GM21526 (cell line): Measurements from ENCODE around the gene CDKN2D.

ENCODE experiments used
- ATAC-seq: cut with Tn5 transposase; IDR thresholded peaks from one replicate; pipeline ENCODE4 v1.9.1; 2021; ENCODE audit warnings: moderate library complexity; ENCODE audit not compliant: unreplicated experiment, low FRiP score

The CDKN2D gene

GRCh38 chr19:10568826-10569651 is at the start of gene CDKN2D:
Gene CDKN2D, minus strand, starts transcription at chr19:10568979. Its CDS starts 326 bp downstream, at chr19:10568653.
- ATAC-seq: peak; percentile 56

DNA sequence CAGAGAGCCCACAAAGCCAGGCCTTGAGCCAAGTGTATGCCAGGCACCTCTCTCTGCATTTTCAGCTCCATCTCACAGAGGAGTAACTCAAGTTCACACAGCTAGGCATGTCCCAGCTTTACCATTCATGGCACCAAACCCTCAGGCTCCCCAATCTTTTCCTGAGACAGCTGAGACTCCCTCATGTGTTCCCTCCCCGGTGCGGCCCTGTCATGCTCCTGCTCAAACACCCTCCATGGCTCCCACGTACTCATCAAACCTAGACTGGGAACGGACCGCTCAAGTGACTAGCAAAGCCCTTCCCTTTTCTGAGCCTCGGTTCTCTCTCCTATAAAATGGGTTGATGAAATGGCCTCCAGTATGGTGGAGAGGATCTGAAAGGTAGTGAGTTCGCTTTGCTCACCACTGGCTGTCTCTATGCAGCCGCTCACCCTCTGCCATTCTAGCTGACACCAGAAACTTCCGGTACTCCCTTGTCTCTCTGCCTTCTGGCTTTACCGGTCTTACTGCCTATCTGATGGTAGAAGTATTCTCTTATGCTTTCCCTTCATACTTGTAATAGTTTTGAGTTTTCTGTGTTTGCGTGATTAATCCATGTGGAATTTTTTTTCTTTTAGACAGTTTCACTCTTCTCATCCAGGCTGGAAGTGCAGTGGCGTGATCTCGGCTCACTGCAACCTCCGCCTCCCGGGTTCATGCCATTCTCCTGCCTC is 48.8 kb upstream of the CDKN2D start:
- ATAC-seq: no peak

DNA sequence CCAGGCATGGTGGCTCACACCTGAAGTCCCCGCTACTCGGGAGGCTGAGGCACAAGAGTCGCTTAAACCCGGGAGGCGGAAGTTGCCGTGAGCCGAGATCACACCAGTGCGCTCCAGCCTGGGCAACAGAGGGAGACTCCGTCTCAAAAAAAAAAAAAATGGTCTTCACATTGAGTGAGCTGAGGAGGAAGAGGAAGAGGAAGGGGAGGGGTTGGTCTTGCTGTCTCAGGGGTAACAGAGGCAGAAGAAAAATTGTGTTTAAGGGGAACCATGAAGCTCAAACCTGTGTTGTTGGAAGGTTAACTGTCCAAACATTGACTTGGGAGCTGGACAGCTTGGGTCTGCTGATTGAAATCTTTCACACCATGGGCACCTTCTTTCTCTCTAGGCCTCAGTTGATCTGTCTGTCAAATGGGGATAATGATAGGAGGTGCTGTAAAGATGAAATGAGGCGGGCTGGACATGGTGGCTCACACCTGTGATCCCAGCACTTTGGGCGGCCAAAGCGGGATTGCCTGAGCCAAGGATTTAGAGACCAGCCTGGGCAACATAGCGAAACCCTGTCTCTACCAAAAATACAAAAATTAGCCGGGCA is 46.7 kb upstream of the CDKN2D start:
- ATAC-seq: no peak

DNA sequence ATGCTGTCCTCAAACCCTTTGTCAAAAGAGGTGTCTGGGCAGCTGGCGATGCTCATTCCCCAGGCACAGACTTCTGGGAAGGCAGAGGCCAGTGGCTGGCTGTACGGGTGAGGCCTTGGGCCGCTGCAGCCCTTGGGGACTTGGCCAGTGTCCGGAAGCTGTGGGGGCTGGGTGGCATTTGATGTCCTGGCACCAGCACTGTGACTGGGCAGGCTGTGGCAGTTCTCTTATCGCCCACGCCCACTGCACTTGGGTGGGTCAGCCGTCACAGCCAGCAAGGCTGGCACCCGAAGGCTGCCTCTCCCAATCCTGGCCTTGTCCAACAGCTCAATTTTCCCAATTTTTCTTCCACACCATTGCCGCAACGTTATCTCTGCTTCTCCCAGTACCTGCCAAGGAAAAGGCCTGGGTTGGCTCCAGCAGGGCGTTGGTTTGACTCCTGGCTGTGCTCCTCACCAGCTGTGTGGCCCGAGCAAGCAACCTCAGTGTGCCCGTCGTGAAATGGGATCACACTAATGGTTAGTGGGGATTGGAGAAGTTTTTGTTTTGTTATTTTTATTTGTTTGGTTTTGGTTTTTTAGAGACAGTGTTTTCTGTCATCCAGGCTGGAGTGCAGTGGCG is 43.8 kb upstream of the CDKN2D start:
- no peak for ATAC-seq

DNA sequence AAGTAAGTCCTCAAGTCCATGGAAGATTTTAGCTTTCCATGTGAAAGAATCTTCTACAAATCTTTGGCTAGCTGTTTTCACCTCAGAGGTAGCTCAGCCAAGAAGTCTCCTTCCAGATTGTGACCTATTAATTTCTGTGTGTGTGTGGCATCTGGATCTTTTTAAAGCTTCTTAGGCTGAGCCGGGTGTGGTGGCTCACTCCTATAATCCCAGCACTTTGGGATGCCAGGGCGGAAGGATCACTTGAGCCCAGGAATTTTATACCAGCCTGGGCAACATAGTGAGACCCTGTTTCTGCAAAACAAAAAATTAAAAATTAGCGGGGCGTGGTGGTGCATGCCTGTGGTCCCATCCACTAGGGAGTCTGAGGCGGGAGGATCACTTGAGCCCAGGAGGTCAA is 43.1 kb upstream of the CDKN2D start:
- ATAC-seq: no peak

DNA sequence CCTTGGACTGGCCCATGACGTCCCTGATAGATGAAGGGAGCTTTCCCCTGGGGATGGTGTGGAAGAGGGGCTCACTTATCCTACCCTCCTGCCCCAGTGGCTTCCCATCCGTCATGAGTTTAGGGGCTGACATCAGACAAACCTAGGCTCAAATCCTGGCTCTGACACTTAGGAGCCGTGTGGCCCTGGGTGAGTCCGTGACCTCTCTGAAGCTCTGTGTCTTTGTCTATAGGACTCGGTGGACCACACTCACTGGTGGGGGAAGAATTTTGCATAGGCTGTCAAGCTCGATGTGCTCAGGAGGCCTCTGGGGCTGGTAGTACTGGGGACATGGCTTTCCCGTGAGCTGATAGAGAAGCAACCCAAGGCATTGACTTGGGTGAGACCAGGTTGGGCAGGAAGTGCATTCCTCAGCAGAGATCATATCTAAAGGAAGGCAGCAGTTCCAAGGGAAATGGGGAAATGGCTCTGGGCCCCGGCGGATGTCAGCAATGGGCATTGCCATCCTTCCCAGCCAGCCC is 35.7 kb upstream of the CDKN2D start:
- no peak for ATAC-seq

DNA sequence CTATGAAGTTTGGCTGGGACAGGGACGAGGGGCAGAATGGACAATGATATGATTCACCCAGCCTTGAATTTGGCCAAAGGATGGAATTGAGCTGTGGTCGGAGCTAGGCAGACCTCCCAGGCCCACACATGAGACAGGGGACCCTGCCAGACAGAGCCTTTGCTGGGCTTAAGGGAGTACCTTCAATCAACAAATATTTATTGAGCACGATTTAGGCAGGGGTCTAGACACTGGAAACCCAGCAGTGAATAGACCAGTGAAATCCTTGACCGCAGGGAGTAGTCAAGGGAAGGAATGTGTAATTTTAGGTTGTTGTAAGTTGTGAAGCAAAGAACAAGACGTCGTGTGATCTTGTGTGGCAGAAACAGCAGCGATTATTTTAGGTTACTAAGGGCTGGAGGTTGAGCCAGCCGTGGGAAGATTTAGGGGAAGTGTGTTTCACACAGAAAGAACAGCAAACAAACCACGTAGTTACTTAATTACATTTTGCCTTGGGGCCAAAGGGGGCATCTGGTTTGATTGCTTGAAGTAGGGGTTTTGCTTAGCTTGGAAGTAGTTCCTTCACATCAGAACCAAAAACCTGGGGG is 35.2 kb upstream of the CDKN2D start:
- no peak for ATAC-seq

DNA sequence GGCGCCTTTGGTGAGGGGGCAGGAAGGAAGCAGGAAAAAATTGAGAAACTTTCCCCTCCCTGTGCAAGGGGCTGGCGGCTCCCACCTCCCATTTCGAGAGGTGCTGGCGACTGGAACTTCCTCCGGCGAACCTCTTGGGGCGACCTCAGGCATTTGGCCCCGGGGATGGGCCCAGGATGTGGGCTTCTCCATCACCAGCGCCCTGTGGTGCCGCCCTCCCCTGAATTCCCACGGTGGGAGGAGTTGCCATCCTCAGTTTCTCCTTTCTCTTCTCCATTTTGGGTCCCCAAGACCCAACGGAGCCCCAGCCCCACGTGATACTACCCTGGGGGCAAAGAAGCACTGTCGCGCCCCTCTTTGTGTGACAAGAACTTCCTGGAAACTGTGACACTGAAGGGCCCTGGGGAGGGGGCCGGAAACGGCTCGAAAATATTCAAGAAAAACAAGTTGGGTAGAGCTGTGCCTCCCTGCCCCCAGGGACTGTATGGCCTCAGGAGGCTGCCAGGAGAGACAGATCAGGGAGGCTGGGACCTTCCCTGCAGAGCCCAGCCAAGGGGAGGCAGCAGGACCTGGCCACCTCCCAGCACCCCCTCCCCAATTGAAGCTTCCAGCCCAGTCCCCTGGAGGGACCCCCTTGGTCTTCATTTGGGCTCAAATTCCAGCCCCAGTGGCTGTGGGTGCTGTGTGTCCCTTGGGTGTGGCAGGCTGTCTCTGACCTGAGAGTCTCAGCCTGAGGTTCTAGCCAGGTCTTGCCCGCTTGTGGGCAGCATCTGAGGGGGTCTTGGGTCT is 34.5 kb upstream of the CDKN2D start:
- no peak for ATAC-seq

DNA sequence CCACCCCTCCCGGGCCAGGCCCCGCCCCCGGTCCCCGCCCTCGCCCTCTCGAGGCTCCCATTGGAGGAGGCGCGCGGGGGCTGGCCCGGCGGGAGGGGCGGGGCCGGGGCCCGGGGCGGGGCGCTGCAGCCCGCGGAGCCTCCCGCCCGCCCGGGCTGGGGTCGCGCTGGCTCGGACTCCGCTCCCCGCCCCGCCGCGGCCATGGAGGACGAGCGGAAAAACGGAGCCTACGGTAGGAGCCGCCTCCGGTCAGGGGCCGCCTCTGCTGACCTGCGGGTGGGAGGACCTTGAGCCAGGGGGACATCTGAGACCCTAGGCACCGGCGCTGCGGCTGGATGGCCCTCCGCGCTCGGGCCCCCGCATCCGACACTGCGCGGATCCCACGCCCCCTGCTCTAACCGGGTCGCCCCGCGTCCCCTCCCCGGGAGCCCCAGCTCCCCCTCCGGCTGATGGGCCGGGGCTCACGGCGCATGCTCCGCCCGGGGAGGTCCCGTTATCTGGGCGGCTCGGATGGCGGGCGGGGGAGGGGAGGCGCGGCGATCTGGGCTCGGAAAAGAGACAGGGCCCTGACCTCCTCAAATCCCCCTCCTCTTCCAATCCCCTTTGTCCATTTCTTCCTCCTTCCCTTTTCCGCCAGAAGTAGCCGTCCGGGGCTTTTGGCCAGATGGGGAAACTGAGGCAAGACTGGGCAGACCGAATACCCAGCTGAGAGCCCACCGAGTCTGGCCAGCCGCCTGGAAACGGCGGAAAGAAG is 33.7 kb upstream of the CDKN2D start:
- ATAC-seq: no peak

DNA sequence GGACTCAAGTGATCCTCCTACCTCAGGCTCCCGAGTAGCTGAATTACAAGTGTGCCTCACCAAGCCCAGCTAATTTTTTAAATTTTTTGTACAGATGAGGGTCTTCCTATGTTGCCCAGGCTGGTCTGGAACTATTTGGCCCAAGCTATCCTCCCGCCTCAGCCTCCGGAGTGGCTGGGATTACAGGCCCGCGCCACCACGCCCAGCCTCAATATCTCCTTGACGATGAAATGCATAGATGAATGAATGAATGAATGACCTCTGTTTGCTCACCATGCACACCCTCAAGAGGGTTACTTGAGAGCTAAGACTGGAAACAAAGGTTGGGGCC is 33.2 kb upstream of the CDKN2D start:
- no peak for ATAC-seq

DNA sequence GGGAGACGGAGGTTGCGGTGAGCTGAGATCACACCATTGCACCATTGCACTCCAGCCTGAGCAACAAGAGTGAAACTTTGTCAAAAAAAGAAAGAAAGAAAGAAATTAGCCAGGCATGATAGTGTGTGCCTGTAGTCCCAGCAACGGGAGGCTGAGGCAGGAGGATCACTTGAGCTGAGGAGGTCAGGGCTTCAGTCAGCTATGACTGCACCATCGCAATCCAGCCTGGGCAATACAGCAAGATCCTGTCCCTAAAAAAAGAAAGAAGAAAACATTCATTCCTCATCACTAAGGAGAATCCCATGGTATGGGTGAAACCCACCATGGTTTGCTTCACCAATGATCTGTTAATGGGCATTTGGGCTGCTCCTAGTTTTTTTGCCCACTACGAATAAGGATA is 31.4 kb upstream of the CDKN2D start:
- no peak for ATAC-seq

- no peak for ATAC-seq
These were observed 25.2 kb upstream of the CDKN2D start for GRCh38 chr19:10593820-10594637.

DNA sequence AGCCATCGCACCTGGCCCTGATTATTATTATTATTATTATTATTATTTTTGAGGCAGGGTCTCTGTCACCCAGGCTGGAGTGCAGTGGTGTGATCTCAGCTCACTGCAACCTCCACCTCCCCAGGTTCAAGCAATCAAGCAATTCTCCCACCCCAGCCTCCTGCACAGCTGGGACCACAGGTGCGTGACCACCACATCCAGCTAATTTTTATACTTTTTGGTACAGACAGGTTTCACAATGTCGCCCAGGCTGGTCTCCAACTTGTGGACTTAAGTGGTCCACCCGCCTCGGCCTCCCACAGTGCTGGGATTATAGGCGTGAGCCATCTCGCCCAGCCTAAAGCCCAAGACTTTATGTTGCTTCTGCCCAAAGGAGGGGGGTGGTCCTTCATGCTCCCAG is 24.4 kb upstream of the CDKN2D start:
- ATAC-seq: no peak

DNA sequence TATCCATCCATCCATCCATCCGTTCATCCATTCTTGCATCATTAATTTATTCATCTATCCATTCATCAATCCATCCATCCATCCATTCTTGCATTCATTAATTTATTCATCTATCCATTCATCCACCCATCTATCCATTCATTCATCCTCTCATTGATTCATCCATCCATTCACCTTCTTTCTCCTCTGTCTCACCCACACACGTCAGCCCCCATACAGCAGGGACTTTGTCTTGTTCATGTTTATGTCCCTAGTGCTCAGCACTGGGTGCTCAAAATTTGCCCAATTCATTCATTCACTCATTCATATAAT is 19.0 kb upstream of the CDKN2D start:
- no peak for ATAC-seq

DNA sequence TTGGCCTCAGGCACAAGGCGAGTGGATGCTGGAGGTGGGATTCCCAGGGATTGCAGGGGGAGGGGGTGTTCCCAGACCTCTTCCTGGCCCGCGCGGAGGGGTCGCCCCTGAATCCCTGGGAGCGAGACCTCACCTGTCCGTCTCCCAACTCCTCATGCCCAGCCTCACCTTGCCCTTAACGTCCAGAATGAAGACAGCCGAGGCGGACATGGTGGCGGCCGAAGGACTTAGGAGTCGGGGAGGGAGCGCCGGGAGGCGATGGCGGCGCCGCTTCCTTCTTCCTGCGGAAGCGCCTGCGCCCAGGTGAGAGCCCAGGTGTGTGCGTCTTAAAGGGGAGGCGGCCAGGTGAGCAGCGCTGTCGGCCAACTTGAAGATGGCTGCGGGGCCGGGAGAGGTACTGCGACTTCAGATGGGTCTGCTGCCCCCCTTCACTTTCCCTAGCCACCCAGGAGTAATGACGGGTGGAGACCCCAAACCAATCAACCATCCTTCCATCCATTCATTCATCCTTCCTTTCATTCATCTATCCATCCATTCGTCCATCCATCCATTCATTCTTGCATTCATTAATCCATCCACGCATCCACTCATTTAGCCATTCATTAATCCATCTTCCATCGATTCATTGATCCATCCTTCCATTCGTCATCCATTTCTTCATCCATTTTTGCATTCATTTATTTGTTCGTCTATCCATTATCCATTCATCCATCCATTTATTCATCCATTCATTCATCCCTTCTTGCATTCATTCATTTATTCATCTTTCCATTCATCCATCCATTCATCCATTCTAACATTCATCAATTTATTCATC is 18.5 kb upstream of the CDKN2D start, which contains the start of gene AP1M2:
TSS of gene AP1M2 (minus strand) at position 291 of the 817 bp plus-strand sequence. CDS start at position 210, 81 bp downstream.
- no peak for ATAC-seq

- ATAC-seq: no peak
These were observed 17.6 kb upstream of the CDKN2D start for GRCh38 chr19:10586396-10586795.

GRCh38 chr19:10583036-10583776 is 14.4 kb upstream of the CDKN2D start:
- ATAC-seq: no peak
